ENCODE measurements around the gene ACACA.
A peak's percentile ranks its signal among the peaks of the same experiment; 100 is the strongest.
"Not testable (repeated sequence)": the region's sequence is repeated elsewhere in the genome, so short reads cannot be mapped to it uniquely, and the experiment has no call there.

The ACACA gene

GRCh38 chr17:37406635-37407461 lies at the start of gene ACACA, which contains the start of gene TADA2A:
Gene ACACA, minus strand, starts transcription at chr17:37406836. Its CDS starts 537 bp downstream, at chr17:37406299.
Gene TADA2A, plus strand, starts transcription at chr17:37406886. Its CDS starts 4,480 bp downstream, at chr17:37411366.
- peak; percentile 79 for DNase-seq

GRCh38 chr17:37450112-37450511 lies 43.5 kb upstream of the ACACA start:
- no peak for DNase-seq

GRCh38 chr17:37447641-37448040 lies 41.0 kb upstream of the ACACA start:
- DNase-seq: no peak

GRCh38 chr17:37446027-37446426 lies 39.4 kb upstream of the ACACA start:
- no peak for DNase-seq

GRCh38 chr17:37441369-37442014 lies 34.9 kb upstream of the ACACA start:
- DNase-seq: not testable (repeated sequence)

GRCh38 chr17:37440424-37440823 lies 33.8 kb upstream of the ACACA start:
- DNase-seq: no peak

- no peak for DNase-seq
These were observed 31.5 kb upstream of the ACACA start for GRCh38 chr17:37438141-37438540.

GRCh38 chr17:37432671-37433070 lies 26.0 kb upstream of the ACACA start:
- no peak for DNase-seq

- DNase-seq: no peak
These were observed 23.5 kb upstream of the ACACA start for GRCh38 chr17:37430051-37430627.

GRCh38 chr17:37429453-37429852 lies 22.8 kb upstream of the ACACA start:
- DNase-seq: no peak

- DNase-seq: no peak
These were observed 22.4 kb upstream of the ACACA start for GRCh38 chr17:37429039-37429438.

- DNase-seq: no peak
These were observed 18.6 kb upstream of the ACACA start for GRCh38 chr17:37425268-37425667.

GRCh38 chr17:37422971-37423625 lies 16.5 kb upstream of the ACACA start:
- no peak for DNase-seq

GRCh38 chr17:37417852-37418251 lies 11.2 kb upstream of the ACACA start:
- no peak for DNase-seq

GRCh38 chr17:37413875-37414519 lies 7.4 kb upstream of the ACACA start:
- DNase-seq: no peak

GRCh38 chr17:37410357-37410756 lies 3.7 kb upstream of the ACACA start:
- DNase-seq: no peak

- not testable (repeated sequence) for DNase-seq
These were observed 1.5 kb upstream of the ACACA start for GRCh38 chr17:37408145-37408479.

GRCh38 chr17:37405955-37406634 lies 541 bp downstream of the ACACA start:
- no peak for DNase-seq

- DNase-seq: not testable (repeated sequence)
These were observed 1.1 kb downstream of the ACACA start for GRCh38 chr17:37405522-37405921.

GRCh38 chr17:37400505-37400904 lies 6.1 kb downstream of the ACACA start:
- DNase-seq: no peak

GRCh38 chr17:37399265-37399803 lies 7.3 kb downstream of the ACACA start:
- no peak for DNase-seq

GRCh38 chr17:37393352-37393751 lies 13.3 kb downstream of the ACACA start:
- DNase-seq: no peak

All from CD4-positive, alpha-beta T cell treated with Interleukin-6 for 4 hours (primary cell).